Skeletal muscle cell (primary cell): ENCODE measurements around the gene AGAP1.

Experiments
- DNase-seq: peaks from one replicate; pipeline ENCODE4 v3.0.0-alpha.2; 2010; ENCODE audit warnings: low read depth
- H3K4me3 ChIP-seq: 2 replicates; pipeline ENCODE4 v1.5.1; 2011; ENCODE audit warnings: low read depth, mild to moderate bottlenecking, control low read depth, low read length, moderate library complexity

Gene AGAP1

GRCh38 chr2:235493775-235494715 lies at the start of gene AGAP1:
Gene AGAP1, plus strand, starts transcription at chr2:235494043.
- peak; percentile 53 for DNase-seq
- H3K4me3 ChIP-seq: peak within 1 kb of the TSS; percentile 71

GRCh38 chr2:235444101-235444597 lies 49.7 kb upstream of the AGAP1 start:
- H3K4me3 ChIP-seq: no peak overlapping the region
- no peak for DNase-seq

GRCh38 chr2:235445116-235445515 lies 48.7 kb upstream of the AGAP1 start:
- DNase-seq: no peak

GRCh38 chr2:235446082-235446481 lies 47.8 kb upstream of the AGAP1 start:
- no peak for DNase-seq

More at GRCh38 chr2:235445116-235445515, 48.7 kb upstream of the AGAP1 start:
- H3K4me3 ChIP-seq: no peak overlapping the region

GRCh38 chr2:235447210-235447609 lies 46.6 kb upstream of the AGAP1 start:
- H3K4me3 ChIP-seq: no peak overlapping the region
- DNase-seq: no peak

More at GRCh38 chr2:235446082-235446481, 47.8 kb upstream of the AGAP1 start:
- H3K4me3 ChIP-seq: no peak overlapping the region

GRCh38 chr2:235449568-235449967 lies 44.3 kb upstream of the AGAP1 start:
- no peak for DNase-seq
- no peak overlapping the region for H3K4me3 ChIP-seq

- H3K4me3 ChIP-seq: no peak overlapping the region
- no peak for DNase-seq
Observed at GRCh38 chr2:235453605-235454151, 40.2 kb upstream of the AGAP1 start.

- peak; percentile 28 for DNase-seq
- no peak overlapping the region for H3K4me3 ChIP-seq
Observed at GRCh38 chr2:235458839-235459273, 35.0 kb upstream of the AGAP1 start.

- no peak for DNase-seq
- H3K4me3 ChIP-seq: no peak overlapping the region
Observed at GRCh38 chr2:235460548-235461047, 33.2 kb upstream of the AGAP1 start.

GRCh38 chr2:235461763-235462414 lies 32.0 kb upstream of the AGAP1 start:
- DNase-seq: no peak
- H3K4me3 ChIP-seq: no peak overlapping the region

GRCh38 chr2:235462415-235462790 lies 31.4 kb upstream of the AGAP1 start:
- DNase-seq: no peak
- H3K4me3 ChIP-seq: no peak overlapping the region

GRCh38 chr2:235463893-235464292 lies 29.9 kb upstream of the AGAP1 start:
- H3K4me3 ChIP-seq: no peak overlapping the region
- DNase-seq: no peak

- DNase-seq: peak; percentile 47
- H3K4me3 ChIP-seq: no peak overlapping the region
Observed at GRCh38 chr2:235467588-235467987, 26.3 kb upstream of the AGAP1 start.

GRCh38 chr2:235468978-235469655 lies 24.7 kb upstream of the AGAP1 start:
- peak; percentile 71 for DNase-seq
- H3K4me3 ChIP-seq: no peak overlapping the region

- H3K4me3 ChIP-seq: no peak overlapping the region
- DNase-seq: no peak
Observed at GRCh38 chr2:235471186-235471747, 22.6 kb upstream of the AGAP1 start.

- no peak for DNase-seq
- H3K4me3 ChIP-seq: no peak overlapping the region
Observed at GRCh38 chr2:235472443-235472842, 21.4 kb upstream of the AGAP1 start.

GRCh38 chr2:235478609-235479008 lies 15.2 kb upstream of the AGAP1 start:
- H3K4me3 ChIP-seq: no peak overlapping the region

GRCh38 chr2:235479604-235480003 lies 14.2 kb upstream of the AGAP1 start:
- H3K4me3 ChIP-seq: no peak overlapping the region
- no peak for DNase-seq

More at GRCh38 chr2:235478609-235479008, 15.2 kb upstream of the AGAP1 start:
- no peak for DNase-seq

GRCh38 chr2:235480614-235481013 lies 13.2 kb upstream of the AGAP1 start:
- no peak overlapping the region for H3K4me3 ChIP-seq
- DNase-seq: no peak
